LNCaP clone FGC (cell line): Measurements from ENCODE around the gene MYOG.

Experiments
- DNase-seq: peaks from one replicate; pipeline ENCODE4 v3.0.0-alpha.2; 2011; ENCODE audit warnings: low read depth
- H3K4me3 ChIP-seq: 2 replicates; pipeline ENCODE4 v1.5.1; 2011; ENCODE audit warnings: mild to moderate bottlenecking, low read depth, low read length, control low read depth
- TF ChIP-seq, protein P1 (sequence below): IDR thresholded peaks from 2 replicates; pipeline ENCODE4 v1.5.1; 2012; ENCODE audit warnings: mild to moderate bottlenecking; ENCODE audit not compliant: control insufficient read depth, insufficient read depth; ENCODE audit errors: extremely low read depth

The MYOG gene

DNA sequence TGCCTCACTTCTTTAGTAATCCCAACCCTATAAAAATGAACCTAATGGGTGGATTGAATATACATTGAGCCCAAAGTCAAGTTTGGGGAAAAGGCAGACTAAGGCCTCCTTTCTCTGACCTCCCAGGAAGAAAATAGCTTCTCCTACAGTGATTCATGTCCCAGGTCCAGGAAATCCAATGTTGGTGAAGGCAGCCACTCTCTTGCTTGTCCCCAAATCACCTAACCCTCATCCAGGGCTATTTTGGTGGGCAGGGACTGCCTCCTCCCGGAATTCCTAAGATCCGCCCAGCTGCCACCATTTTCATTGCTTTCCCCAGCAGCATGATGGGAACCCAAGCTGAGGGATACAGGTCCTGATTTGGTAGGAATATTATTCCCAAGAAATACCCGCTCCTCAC is 8.4 kb downstream of the MYOG start:
- TF ChIP-seq, protein P1, sequence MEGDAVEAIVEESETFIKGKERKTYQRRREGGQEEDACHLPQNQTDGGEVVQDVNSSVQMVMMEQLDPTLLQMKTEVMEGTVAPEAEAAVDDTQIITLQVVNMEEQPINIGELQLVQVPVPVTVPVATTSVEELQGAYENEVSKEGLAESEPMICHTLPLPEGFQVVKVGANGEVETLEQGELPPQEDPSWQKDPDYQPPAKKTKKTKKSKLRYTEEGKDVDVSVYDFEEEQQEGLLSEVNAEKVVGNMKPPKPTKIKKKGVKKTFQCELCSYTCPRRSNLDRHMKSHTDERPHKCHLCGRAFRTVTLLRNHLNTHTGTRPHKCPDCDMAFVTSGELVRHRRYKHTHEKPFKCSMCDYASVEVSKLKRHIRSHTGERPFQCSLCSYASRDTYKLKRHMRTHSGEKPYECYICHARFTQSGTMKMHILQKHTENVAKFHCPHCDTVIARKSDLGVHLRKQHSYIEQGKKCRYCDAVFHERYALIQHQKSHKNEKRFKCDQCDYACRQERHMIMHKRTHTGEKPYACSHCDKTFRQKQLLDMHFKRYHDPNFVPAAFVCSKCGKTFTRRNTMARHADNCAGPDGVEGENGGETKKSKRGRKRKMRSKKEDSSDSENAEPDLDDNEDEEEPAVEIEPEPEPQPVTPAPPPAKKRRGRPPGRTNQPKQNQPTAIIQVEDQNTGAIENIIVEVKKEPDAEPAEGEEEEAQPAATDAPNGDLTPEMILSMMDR, result no peak
- no peak for DNase-seq
- no peak overlapping the region for H3K4me3 ChIP-seq

GRCh38 chr1:203076031-203076511 is 9.7 kb downstream of the MYOG start:
- TF ChIP-seq, protein P1, result no peak
- no peak overlapping the region for H3K4me3 ChIP-seq
- DNase-seq, result no peak

- TF ChIP-seq, protein P1, result no peak
- DNase-seq, result no peak
- H3K4me3 ChIP-seq, result no peak overlapping the region
These were observed 10.4 kb downstream of the MYOG start for GRCh38 chr1:203075236-203076030.

GRCh38 chr1:203074610-203075009 is 11.2 kb downstream of the MYOG start:
- DNase-seq, result no peak
- TF ChIP-seq, protein P1, result no peak
- H3K4me3 ChIP-seq, result no peak overlapping the region

GRCh38 chr1:203073469-203073868 is 12.3 kb downstream of the MYOG start:
- DNase-seq, result no peak
- H3K4me3 ChIP-seq, result no peak overlapping the region
- TF ChIP-seq, protein P1, result no peak

DNA sequence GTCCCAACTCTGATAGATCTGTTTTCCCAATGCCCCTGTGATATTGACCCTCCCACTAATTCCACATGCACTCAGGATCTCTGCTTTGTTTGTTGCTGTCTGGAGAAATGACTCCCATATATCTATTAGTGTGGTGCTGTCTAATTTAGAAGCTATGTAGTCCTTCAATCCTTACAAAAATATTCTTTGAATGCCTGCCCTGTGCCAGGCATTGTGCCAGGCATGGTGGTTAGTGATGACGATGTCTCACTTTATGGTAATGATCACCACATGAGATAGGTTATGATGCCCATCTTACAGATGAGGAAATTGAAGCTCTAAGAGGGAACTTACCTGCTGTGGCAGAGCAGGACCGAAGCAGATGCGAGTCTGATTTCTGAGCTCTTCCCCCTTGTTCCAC is 12.9 kb downstream of the MYOG start:
- H3K4me3 ChIP-seq, result no peak overlapping the region
- no peak for DNase-seq
- TF ChIP-seq, protein P1, result no peak

DNA sequence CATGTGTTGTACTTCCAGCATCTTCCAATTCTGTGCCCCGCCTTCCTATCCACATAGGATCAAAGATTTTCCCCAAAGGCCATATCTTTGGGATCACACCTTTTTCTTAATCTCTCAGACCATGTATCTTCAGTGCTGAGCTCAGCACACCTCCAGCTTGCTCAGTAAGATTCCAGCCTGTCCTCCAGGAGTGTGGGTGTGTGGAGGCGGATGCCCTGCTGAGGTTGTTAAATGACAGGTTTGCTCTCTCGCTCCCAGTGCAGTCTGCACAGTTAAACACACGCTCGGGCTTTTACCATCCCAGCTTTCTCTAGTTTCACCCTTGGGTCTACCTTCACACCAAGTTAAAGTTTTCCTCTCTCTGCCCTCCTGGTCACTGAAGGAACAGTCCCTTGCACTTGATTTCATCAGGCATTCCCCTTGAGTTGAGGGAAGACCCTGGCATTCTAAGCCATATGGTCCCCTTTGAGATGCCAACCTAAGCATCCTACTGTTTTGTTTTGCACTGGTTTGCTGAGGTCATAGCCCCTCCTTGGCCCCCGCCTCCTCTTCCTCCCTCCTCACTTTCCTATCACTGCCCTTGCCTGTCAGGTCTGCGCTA is 13.7 kb downstream of the MYOG start:
- no peak overlapping the region for H3K4me3 ChIP-seq

More for the DNA sequence above, 13.7 kb downstream of the MYOG start:
- no peak for DNase-seq
- TF ChIP-seq, protein P1, result no peak
